ENCODE measurements around the gene DGKH. TPM values are rescaled to one million over a fixed set of nuclear protein-coding genes. Genes with fewer than 3 reads are reported as not detected.

Gene DGKH
- total and polyA plus RNA-seq, 9 of the 15 experiments (the other 6 are each of a cell fraction or from before 2014, with no cell fraction given): 0.38 to 4.4 (median 3.1) TPM

GRCh38 chr13:42259515-42259914, 211.1 kb downstream of the DGKH start (continued):
- TF ChIP-seq, protein P1, sequence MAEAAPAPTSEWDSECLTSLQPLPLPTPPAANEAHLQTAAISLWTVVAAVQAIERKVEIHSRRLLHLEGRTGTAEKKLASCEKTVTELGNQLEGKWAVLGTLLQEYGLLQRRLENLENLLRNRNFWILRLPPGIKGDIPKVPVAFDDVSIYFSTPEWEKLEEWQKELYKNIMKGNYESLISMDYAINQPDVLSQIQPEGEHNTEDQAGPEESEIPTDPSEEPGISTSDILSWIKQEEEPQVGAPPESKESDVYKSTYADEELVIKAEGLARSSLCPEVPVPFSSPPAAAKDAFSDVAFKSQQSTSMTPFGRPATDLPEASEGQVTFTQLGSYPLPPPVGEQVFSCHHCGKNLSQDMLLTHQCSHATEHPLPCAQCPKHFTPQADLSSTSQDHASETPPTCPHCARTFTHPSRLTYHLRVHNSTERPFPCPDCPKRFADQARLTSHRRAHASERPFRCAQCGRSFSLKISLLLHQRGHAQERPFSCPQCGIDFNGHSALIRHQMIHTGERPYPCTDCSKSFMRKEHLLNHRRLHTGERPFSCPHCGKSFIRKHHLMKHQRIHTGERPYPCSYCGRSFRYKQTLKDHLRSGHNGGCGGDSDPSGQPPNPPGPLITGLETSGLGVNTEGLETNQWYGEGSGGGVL (CRISPR knock-in tag; IDR thresholded peaks at IDR 0.05): no peak
- TF ChIP-seq, protein P2, sequence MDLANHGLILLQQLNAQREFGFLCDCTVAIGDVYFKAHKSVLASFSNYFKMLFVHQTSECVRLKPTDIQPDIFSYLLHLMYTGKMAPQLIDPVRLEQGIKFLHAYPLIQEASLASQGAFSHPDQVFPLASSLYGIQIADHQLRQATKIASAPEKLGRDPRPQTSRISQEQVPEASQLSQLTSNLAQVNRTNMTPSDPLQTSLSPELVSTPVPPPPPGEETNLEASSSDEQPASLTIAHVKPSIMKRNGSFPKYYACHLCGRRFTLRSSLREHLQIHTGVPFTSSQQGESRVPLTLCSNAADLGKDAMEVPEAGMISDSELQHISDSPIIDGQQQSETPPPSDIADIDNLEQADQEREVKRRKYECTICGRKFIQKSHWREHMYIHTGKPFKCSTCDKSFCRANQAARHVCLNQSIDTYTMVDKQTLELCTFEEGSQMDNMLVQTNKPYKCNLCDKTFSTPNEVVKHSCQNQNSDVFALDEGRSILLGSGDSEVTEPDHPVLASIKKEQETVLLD (IDR thresholded peaks at IDR 0.05): no peak
- no peak for TF ChIP-seq MTF1 (CRISPR knock-in tag; IDR thresholded peaks at IDR 0.05; ENCODE audit: borderline replicate concordance)
- no peak for TF ChIP-seq PHTF2 (CRISPR knock-in tag; IDR thresholded peaks at IDR 0.05)
- TF ChIP-seq MCM5 (IDR thresholded peaks at IDR 0.05; ENCODE audit: low read depth): no peak
- no peak for TF ChIP-seq SETDB1 (IDR thresholded peaks at IDR 0.05; ENCODE audit: low read length)
- no peak for TF ChIP-seq IFI16 (CRISPR knock-in tag; IDR thresholded peaks at IDR 0.05)
- no peak for TF ChIP-seq MYBL2 (IDR thresholded peaks at IDR 0.05; ENCODE audit: low read depth)
- TF ChIP-seq MYBL2 (CRISPR knock-in tag; IDR thresholded peaks at IDR 0.05; ENCODE audit: borderline replicate concordance): no peak
- no peak for TF ChIP-seq ESRRA (IDR thresholded peaks at IDR 0.05; ENCODE audit: borderline replicate concordance, low read depth)
- TF ChIP-seq ZNF354B (CRISPR knock-in tag; IDR thresholded peaks at IDR 0.05): no peak
- TF ChIP-seq FOXO4 (CRISPR knock-in tag; IDR thresholded peaks at IDR 0.05): no peak
- TF ChIP-seq NCOR1 (IDR thresholded peaks at IDR 0.05): peak; percentile 79
- TF ChIP-seq, protein P3, sequence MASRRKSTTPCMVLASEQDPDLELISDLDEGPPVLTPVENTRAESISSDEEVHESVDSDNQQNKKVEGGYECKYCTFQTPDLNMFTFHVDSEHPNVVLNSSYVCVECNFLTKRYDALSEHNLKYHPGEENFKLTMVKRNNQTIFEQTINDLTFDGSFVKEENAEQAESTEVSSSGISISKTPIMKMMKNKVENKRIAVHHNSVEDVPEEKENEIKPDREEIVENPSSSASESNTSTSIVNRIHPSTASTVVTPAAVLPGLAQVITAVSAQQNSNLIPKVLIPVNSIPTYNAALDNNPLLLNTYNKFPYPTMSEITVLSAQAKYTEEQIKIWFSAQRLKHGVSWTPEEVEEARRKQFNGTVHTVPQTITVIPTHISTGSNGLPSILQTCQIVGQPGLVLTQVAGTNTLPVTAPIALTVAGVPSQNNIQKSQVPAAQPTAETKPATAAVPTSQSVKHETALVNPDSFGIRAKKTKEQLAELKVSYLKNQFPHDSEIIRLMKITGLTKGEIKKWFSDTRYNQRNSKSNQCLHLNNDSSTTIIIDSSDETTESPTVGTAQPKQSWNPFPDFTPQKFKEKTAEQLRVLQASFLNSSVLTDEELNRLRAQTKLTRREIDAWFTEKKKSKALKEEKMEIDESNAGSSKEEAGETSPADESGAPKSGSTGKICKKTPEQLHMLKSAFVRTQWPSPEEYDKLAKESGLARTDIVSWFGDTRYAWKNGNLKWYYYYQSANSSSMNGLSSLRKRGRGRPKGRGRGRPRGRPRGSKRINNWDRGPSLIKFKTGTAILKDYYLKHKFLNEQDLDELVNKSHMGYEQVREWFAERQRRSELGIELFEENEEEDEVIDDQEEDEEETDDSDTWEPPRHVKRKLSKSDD (conservative IDR thresholded peaks at IDR 0.05; ENCODE audit: low read length): no peak
- no peak for TF ChIP-seq HSF4 (CRISPR knock-in tag; IDR thresholded peaks at IDR 0.05; ENCODE audit: borderline replicate concordance)
- no peak for TF ChIP-seq PHF21A (IDR thresholded peaks at IDR 0.05; ENCODE audit: borderline replicate concordance, low read depth)
- TF ChIP-seq CREB3 (tag; conservative IDR thresholded peaks at IDR 0.05; ENCODE audit: low read depth): no peak
- TF ChIP-seq SMARCA4 (IDR thresholded peaks at IDR 0.05): peak; percentile 85
- no peak for TF ChIP-seq ZNF668 (CRISPR knock-in tag; IDR thresholded peaks at IDR 0.05)

Measured in K562 (cell line).